Tibial nerve (tissue), 4 donors: ENCODE data around the gene SMYD1. TPM values are rescaled to one million over a fixed set of nuclear protein-coding genes. Genes with fewer than 3 reads are reported as not detected.

Source experiments
- DNase-seq, 2 donors: peaks; one replicate each; pipeline ENCODE4 v3.0.0-alpha.2; 2019; ENCODE audit warnings: low spot score in 2 of 2
- H3K27ac ChIP-seq, 4 donors: fragments of 200-600 bp; sonication (generic) in 3 of 4; one replicate each; pipeline ENCODE4 v1.5.1; 2017 to 2019; ENCODE audit warnings: mild to moderate bottlenecking in 1 of 4
- H3K27me3 ChIP-seq, 2 donors: fragments of 200-600 bp; sonication (generic) in 1 of 2; one replicate each; pipeline versions ENCODE4 v1.5.1 to v1.6.0; 2017 to 2019
- H3K36me3 ChIP-seq, 3 donors: fragments of 200-600 bp; sonication (generic); one replicate each; pipeline ENCODE4 v1.5.1; 2018 to 2019
- H3K4me1 ChIP-seq, 4 donors: fragments of 200-600 bp; sonication (generic) in 3 of 4; one replicate each; pipeline ENCODE4 v1.5.1; 2017 to 2019
- H3K4me3 ChIP-seq, 4 donors: fragments of 200-600 bp; sonication (generic) in 3 of 4; one replicate each; pipeline ENCODE4 v1.5.1; 2017 to 2019; ENCODE audit warnings: mild to moderate bottlenecking in 1 of 4, moderate library complexity in 1 of 4
- H3K9me3 ChIP-seq, 4 donors: fragments of 200-600 bp; sonication (generic) in 3 of 4; one replicate each; pipeline ENCODE4 v1.5.1; 2017 to 2019
- EP300 ChIP-seq, 2 donors: sonication (generic); formaldehyde crosslinking; IDR thresholded peaks; one replicate each; pipeline ENCODE4 v1.6.1; 2017; ENCODE audit warnings: antibody characterized with exemption in 2 of 2, mild to moderate bottlenecking in 1 of 2
- POLR2A ChIP-seq, 2 donors: fragments of 450-650 bp; IDR thresholded peaks; one replicate each; pipeline ENCODE4 v1.6.1; 2017; ENCODE audit warnings: antibody characterized with exemption in 2 of 2, mild to moderate bottlenecking in 2 of 2, moderate library complexity in 2 of 2
- WGBS, 2 donors: methylation state at CpG; one replicate each; pipeline ENCODE4 v1.1.5; 2018; 5-methylcytosine and 5-hydroxymethylcytosine counted together
- total RNA-seq, 4 donors: library from RNA; depleted of rRNA; stranded (reverse); fragments of >200 nt; gene quantifications; one replicate each; pipeline ENCODE4 v1.1.0, GENCODE V29; 2016
- TF ChIP-seq, protein P1 (sequence below), 5 experiments: fragments of 200-600 bp in 3 of 5; fragments of 450-650 bp in 2 of 5; sonication (generic) in 3 of 5; IDR thresholded peaks; one replicate each; pipeline ENCODE4 v1.5.1; 2016 to 2019; ENCODE audit warnings: antibody characterized with exemption in 5 of 5, mild to moderate bottlenecking in 3 of 5, moderate library complexity in 2 of 5

The SMYD1 gene
- total RNA-seq, 4 donors from 2014 or later, result 0.21 to 3.3 TPM; not detected in 2

DNA sequence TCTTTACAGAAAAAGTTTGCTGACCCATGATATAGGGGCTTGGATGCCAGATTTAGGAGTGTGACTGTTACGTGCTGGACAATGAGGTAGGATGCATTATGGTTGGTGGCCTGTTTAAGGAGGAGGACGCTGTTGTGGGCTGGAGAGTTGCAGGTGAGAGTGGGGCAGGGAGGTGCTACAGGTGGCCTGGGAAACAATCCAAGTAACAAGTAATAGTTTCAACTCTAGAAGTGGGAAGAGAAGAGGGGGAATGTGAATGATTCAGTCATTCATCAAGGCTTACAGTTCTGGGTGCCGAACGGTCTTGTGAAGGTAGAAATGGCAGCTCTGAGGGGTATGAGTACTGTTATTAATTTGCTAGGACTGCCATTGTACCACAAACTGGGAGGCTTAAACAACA is 54.1 kb downstream of the SMYD1 start:
- no peaks in the 10 kb centered on the region for H3K9me3 ChIP-seq
- no peaks in the 10 kb centered on the region for H3K27me3 ChIP-seq
- H3K36me3 ChIP-seq, result no peaks in the 10 kb centered on the region
- 76 to 93% methylated on average over 4 of the region's 4 CpGs for WGBS, 2 donors
- TF ChIP-seq, protein P1, sequence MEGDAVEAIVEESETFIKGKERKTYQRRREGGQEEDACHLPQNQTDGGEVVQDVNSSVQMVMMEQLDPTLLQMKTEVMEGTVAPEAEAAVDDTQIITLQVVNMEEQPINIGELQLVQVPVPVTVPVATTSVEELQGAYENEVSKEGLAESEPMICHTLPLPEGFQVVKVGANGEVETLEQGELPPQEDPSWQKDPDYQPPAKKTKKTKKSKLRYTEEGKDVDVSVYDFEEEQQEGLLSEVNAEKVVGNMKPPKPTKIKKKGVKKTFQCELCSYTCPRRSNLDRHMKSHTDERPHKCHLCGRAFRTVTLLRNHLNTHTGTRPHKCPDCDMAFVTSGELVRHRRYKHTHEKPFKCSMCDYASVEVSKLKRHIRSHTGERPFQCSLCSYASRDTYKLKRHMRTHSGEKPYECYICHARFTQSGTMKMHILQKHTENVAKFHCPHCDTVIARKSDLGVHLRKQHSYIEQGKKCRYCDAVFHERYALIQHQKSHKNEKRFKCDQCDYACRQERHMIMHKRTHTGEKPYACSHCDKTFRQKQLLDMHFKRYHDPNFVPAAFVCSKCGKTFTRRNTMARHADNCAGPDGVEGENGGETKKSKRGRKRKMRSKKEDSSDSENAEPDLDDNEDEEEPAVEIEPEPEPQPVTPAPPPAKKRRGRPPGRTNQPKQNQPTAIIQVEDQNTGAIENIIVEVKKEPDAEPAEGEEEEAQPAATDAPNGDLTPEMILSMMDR (IDR thresholded peaks at IDR 0.05), result no peak
- TF ChIP-seq POLR2A (IDR thresholded peaks at IDR 0.05), result no peak
- TF ChIP-seq EP300 (IDR thresholded peaks at IDR 0.05), result no peak
- no peak for DNase-seq
- H3K4me3 ChIP-seq, result no peak overlapping the region
- no peak overlapping the region for H3K27ac ChIP-seq
- no peaks in the 10 kb centered on the region for H3K4me1 ChIP-seq

DNA sequence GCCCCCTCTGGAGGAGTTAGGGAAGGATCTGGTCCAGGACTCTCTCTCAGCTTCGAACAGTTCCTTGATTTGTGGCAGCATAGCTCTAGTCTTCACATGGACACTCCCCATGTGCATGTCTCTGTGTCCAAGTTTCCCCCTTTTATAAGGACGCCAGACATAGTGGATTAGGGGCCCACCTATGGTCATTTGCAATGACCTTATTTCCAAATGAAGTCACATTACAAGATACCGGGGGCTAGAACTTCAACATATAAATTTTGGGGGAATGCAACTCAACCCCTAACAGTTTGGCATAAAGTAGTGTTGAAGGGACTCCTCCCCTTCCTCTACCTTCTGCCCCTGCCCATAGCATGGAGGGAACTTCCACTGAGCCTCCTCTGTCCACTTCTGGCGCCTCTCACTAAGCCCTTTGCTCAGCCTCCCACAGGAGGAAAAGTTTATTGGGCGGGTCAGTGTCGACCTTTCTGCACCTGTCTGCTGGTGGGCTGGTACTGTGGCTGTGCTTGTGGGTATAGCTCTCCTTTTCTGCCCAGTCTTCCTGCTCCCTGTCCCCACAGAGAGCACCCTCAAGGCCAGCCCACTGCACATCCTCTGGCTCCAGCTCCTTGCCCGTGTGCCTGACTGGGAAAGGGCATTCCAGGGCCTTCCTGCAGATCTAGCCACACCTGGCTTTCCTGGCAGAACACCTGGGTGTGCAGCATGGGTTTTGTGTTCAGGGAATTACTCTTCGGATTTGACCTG is 54.7 kb downstream of the SMYD1 start:
- no peak overlapping the region for H3K27ac ChIP-seq
- 78 to 84% methylated on average over 8 of the region's 8 CpGs for WGBS, 2 donors
- no peaks in the 10 kb centered on the region for H3K27me3 ChIP-seq
- TF ChIP-seq EP300 (IDR thresholded peaks at IDR 0.05) (no peak), POLR2A (IDR thresholded peaks at IDR 0.05) (no peak)
- TF ChIP-seq, protein P1 (IDR thresholded peaks at IDR 0.05), result no peak
- no peak overlapping the region for H3K4me3 ChIP-seq
- DNase-seq, result no peak
- H3K36me3 ChIP-seq, result no peaks in the 10 kb centered on the region
- H3K4me1 ChIP-seq, result no peaks in the 10 kb centered on the region
- no peaks in the 10 kb centered on the region for H3K9me3 ChIP-seq

DNA sequence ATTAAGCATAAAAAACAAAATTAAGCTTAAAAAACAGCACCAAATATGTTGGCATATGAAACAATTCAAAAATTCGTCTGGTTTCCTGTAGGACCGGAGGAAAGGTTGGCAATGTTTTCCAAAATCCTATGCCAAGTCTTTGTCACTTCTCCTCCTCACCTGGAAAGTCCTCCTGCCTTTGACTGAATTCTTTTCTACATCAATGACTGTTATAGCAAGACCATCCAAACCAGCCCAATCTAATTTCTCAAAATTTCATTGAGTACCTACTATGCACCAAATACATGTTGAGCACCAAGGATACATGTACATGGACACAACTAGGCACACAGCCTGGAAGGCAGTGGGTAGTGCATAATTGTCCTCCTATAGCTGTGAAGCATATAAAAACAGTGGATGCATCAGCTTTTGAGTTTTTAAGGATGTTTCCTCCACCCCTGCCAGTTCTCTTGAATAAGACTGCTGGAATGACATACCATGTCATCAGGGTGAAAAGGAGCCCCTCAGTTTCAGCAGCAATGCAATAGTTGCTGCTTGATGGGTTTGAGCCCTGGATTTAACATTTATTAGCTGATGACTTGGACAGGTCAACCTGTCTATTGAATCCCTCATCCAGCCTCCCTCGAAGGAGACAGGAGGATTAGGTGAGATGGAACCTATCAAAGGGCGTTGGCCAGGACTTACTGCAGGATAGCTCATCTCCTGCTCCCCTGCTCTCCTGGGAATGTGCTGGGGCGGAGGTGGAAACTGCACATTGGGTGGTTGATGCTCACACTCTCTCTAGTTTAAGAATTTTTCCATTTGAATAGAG is 55.7 kb downstream of the SMYD1 start:
- Histone ChIP-seq H3K4me1 (no peaks in the 10 kb centered on the region), H3K27me3 (no peaks in the 10 kb centered on the region), H3K4me3 (no peak overlapping the region), H3K36me3 (no peaks in the 10 kb centered on the region), H3K27ac (no peak overlapping the region), H3K9me3 (no peaks in the 10 kb centered on the region)
- no peak for TF ChIP-seq EP300 (IDR thresholded peaks at IDR 0.05)
- TF ChIP-seq POLR2A (IDR thresholded peaks at IDR 0.05), result no peak
- DNase-seq, result no peak
- WGBS, 2 donors, result 69 to 76% methylated on average over 5 of the region's 5 CpGs

DNA sequence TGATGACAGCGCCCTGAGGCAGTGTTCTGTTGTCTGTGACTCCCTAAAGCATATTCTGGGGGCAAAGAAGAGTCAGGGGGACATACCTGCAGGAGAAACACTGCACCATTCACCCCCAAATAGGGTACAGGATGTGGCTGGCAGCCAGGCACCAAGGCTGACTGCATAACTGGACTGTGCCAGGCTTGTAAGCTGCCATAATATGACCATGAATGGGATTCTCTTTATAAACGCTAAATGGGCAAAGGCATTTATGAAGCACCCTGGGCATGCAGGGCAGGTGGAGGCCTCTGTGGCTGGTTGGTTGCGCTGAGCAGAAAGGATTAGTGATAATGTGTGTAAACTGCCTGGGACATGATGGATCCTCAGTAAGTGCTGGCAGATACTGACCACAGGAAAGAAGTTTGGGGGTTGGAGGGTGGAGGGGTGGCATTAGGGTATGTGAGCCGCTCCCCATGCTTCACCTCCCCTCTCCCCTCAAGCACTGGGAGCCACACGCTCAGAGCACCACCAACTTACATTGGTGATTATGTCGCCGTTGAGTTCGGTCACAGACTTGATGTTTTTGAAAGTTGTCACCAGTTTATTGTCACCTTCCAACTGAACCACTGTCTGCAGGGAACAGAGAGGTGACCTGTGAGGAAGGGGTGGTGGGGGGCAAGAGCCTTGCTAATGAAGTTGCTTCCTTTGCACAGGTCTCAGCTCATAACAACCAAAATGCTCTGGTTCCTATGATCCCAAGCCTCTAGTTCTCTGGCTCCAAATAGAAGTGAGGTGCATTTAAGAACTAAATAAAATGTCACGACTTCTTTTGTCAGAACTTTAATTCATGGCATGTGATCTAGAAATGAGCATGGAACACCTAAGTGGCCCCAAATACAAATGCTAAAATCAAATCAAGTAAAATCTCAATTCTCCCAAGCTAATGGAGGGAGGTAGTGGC is 56.6 kb downstream of the SMYD1 start:
- DNase-seq, result no peak
- no peak overlapping the region for H3K27ac ChIP-seq
- no peaks in the 10 kb centered on the region for H3K4me1 ChIP-seq
- 85 to 93% methylated on average over 9 of the region's 9 CpGs for WGBS, 2 donors
- H3K9me3 ChIP-seq, result no peaks in the 10 kb centered on the region
- no peak overlapping the region for H3K4me3 ChIP-seq
- no peaks in the 10 kb centered on the region for H3K36me3 ChIP-seq
- no peaks in the 10 kb centered on the region for H3K27me3 ChIP-seq
- TF ChIP-seq, protein P1 (IDR thresholded peaks at IDR 0.05), result no peak
- no peak for TF ChIP-seq EP300 (IDR thresholded peaks at IDR 0.05)

DNA sequence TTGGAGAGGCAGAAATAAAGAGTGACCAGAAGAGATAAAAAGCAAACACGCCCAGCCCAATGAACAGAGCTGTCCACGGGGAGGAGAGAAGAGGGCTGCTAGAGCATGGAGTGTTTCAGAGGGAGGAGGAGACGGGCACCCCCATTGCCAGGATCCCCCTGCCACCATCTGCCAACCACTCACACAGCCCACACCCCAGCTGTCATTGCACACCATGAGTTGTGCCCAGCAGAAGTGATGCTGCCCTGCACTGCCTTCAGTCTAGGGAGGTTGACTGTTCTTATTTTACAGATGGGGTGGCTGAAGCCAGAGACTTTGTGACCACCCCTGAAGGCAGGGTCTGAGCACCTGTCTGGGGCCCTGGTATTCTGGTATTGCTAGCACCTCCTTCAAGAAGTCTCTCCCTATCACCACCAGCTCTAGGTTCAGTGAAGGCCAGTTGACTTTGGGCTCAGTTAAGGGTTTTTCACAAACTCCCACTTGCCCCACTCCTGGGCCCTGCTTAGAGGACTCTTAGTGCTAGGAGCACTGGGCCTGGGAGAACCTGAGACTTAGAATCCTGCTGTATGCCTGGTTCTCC is 57.8 kb downstream of the SMYD1 start:
- H3K4me3 ChIP-seq, result no peak overlapping the region
- WGBS, 2 donors, result 85 to 86% methylated on average over 3 of the region's 3 CpGs
- no peak overlapping the region for H3K27ac ChIP-seq
- no peaks in the 10 kb centered on the region for H3K4me1 ChIP-seq
- TF ChIP-seq POLR2A (IDR thresholded peaks at IDR 0.05), result no peak
- TF ChIP-seq EP300 (IDR thresholded peaks at IDR 0.05), result no peak
- TF ChIP-seq, protein P1 (IDR thresholded peaks at IDR 0.05), result no peak
- H3K36me3 ChIP-seq, result no peaks in the 10 kb centered on the region
- no peak for DNase-seq
- H3K27me3 ChIP-seq, result no peaks in the 10 kb centered on the region
- H3K9me3 ChIP-seq, result no peaks in the 10 kb centered on the region
